GM19351 (cell line): ENCODE results near the gene NASP.
"Not testable (repeated sequence)": the region's sequence is repeated elsewhere in the genome, so short reads cannot be mapped to it uniquely, and the experiment has no call there.

Source experiments
- ATAC-seq: cut with Tn5 transposase; IDR thresholded peaks from one replicate; pipeline ENCODE4 v1.9.1; 2021; ENCODE audit warnings: mild to moderate bottlenecking, moderate library complexity; ENCODE audit not compliant: unreplicated experiment

The NASP gene

DNA sequence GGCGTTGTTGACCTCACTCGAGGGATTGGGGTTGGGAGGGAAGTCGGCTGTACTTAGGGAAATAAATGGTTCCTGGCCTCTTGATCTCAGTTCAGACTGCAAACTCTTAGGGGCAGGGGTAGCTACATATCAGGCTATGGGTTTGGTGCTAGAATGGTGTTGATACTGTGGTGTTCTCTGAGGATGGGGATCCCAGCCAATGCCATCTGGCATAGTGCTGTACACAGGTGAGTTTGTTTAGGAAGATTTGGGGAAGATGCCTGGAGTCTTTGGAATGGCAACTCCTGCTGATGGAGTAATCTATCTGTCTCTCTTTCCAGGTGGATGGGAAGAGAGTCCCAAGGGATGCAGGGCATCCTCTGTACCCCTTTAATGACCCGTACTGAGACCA, 14.3 kb upstream of the NASP start:
- ATAC-seq, result no peak

DNA sequence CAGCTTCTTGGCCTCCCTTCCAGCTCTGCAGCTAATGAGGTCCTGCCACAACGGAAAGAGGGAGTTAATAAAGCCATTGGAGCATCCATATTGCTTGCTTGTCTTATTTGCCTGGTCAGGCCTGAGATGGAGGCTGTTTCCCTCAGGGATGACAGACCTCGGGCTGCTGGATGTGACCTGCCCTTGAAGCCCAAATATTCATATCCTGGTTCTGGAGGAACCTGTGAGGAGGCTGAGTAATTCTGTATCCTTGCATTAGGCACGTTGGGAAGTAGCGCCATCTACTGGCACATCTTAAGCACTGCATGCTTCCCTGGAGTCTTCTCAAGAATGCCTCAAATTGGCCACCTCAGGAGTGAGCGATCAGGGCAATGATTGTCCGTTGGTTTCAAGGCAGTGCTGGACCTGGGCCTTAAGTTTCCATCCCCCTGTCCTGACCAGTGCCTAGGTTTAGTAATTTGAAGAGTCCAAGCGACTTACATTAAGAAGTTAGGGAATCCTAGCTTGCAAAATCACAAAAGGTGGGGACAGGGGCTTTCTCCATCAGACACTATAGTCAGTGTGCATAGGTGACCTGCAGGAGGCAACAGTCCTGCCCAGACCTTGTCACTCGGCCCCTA, 13.8 kb upstream of the NASP start:
- no peak for ATAC-seq

DNA sequence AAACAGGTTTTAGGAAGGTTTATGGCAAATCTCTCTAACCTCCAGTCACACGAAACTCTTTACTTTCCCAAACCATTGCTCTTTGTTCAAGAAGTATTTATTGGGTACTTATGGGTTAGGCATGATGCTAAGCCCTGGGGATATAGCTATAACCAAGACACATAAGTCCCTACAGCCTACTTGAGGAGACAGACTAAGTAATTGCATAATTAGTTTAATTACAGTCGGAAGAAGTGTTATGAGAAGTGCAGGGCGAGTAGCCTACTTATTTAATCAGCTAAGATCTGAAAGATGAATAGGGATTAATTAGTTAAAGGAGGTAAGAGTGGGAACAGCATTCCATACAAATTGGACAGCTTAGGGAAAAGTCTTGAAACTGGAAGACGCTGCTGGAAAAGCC, 13.2 kb upstream of the NASP start:
- ATAC-seq, result no peak

DNA sequence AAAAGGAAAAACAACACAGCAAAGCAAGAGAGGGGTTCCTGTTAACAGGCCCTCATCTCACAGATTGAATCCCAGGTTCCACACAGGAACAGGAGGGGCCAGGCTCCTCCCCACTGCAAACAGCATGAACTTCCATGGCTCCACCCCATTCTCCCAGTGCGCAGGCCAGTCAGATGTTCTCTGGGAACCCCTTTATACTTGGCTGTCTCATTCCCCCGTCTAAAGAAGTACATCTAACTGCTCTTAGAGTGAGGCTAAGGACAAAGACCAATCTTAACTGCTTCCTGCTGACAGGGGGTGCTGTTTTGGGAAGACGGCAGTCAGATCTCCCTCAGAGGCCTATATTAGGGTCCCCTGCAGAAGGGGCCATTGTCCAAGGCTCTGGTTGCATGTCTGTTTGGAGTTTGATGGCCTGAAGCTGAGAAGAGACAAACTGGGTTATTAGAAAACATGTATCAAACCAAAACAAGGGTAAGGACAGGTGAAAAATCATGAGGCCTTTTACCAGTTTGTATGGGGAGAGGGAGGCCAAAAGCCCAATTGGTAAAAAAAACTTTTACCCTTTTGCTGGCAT, 10.5 kb upstream of the NASP start:
- ATAC-seq, result no peak

DNA sequence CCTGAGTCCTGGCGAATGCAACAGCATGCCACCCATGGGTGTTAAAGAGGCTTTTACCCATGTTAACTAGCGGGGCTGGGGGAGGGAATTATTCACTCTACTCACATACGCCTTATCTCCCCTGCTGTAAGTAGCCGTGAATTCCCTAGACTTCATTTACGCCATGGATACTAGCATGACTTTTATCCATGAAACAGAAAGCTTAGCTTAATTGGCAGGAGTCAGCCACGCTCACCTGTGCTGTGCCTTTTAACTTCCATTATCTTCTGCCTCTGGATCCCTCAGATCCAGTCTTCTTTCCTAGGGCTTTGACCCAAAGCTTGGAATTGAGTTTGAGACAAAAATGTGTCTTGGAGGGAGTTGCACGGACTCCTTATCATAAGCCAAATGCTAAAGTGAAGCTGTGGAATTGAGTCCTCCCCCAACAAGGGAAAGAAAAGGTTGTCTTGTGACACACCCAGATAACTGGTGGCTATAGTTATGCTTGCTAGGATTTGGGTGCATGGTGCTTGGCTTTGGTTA, 9.7 kb upstream of the NASP start:
- no peak for ATAC-seq

DNA sequence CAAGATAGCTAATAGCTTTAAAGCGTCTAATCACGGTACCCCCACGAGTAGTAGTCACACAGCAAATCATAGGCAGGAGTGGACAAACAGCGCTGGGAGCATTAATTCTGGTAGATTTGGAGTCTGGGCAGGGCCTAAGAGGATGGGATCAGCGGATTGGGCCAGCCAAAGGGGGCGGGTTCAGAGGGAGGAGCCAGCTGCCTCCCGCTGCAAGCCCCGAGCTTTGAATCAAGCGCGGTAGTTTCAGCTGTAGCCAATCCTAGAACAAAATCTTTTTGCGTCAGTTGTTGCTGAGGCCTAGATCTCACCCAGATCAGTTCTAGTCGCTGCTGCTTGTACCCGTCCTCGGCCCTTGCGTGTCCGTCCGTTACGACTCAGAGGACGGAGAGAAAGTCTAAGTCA, 576 bp upstream of the NASP start:
- ATAC-seq, result peak; percentile 73

DNA sequence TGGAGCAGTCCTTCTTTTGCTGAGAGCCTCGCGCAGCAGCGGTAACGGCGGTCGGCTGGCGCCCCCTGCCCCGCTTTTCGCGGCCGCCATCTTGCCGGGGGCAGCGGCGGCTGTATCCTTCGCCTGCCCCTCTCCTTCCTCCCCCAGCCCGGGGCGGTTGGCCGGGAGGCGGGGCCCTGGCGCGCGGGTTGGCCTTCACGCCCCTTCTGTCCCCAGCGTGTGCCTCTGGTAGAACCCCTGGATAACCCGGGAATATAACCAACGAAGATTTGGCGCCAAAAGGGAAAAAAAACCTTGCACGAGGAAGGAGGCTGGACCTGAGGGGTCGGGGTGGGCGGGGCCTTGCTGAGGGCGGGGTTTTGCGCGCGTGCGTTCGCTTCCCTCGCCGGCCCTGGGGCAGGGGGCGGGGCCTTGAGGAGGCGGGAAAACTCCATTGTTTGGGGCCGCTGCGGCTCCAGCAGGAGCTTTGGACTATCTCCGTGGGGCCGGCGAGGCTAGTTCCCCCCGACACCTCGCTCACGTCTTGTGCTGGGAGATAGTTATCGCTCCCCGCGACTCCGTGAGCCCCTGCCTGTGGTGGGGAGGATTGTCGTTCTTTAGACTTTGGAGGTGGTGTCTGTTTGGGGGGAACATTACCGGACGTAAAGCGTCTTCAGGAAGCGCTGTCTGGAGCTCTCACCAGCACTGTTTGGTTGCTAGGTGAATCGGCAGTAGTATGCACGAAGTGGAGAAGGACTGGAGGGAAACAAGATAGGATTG, 689 bp downstream of the NASP start:
- peak; percentile 27 for ATAC-seq

DNA sequence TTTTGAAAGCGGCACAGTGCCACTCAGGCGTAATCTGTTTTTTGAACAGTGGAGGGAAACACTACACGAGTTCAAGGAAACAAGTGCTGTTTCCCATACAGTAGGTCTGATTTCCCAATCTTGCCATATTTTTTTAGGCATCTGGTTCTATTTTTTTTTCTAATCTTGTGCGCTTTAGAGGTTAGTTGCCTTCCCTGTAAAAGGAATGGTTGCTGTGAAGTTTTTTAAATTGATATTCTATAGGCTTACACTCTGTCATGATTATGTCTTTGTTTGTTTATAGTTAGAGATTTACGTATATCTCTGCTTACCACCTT, 1.2 kb downstream of the NASP start:
- ATAC-seq, result no peak

DNA sequence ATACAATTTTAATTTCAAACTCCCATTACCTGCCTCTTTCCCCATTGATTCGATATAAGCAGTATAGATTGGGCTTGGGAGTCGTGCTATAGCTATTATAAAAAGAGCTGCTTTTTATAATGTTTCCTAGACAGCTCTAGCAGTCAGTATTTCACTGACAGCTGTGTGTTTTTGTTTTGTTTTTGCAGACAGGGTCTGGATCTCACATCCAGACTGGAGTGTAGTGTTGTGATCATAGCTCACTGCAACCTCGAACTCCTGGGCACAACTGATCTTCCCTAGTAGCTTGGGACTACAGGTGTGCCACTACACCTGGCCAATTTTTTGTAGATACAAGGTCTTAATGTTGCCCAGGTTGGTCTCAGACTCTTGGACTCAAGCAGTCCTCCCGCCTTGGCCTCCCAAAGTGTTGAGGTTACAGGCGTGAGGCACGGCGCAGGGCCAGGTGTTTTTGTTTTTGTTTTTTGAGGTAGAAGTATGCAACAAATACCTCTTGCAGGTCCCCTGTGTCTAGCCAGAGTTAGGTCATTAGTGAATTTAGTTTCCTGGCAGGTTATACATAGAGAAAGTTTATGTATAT, 1.7 kb downstream of the NASP start:
- ATAC-seq, result no peak

DNA sequence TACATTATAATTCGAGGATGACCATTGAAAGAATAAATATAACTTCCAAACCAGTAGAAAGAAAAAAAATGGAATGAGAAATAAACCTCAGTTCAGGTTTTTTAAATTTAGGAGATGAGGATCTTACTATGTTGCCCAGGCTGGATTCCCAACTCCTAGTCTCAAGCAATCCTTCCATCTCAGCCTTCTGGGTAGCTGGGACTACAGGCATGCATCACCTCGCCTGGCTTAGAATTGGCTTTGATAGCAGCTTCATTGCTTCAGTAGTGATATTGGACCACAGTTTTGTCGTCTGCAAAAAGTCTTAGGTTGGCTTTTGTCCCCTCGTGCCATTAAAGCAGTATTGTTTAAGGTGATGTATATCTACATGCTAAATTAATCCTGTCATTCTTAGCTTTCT, 2.9 kb downstream of the NASP start:
- ATAC-seq, result no peak

DNA sequence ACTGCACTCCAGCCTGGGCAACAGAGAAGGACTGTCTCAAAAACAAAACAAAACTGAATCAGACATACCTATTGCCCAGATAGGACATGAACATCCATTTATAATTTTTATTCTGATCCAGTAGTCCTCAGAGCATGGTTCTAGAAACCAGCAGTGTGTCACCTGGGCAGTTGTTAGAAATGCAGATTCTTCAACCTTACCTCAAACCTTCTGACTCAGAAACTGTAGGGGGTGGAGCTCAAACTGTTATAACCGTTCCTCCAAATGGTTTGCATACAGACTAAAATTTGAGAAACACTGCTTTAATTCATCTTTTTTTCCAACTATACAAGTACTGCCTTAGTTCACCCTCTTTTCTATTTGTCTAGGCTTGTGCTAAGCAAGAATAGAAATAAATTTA, 6.0 kb downstream of the NASP start:
- ATAC-seq, result no peak

DNA sequence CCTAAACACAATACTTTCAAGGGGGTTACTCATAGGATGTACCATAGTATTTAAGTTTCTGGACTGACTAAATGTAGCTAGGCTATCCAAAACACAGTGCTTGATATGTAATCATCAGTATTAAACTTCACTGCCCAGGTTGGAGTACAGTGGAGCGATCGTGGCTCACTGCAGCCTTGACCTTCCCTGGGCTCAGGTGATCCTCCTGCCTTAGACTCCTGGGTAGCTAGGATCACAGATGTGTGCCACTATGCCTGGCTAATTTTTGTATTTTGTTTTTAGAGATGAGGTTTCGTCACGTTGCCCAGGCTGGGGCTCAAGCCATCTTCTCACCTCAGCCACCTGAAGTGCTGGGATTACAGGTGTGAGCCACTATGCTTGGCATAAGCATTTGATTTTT, 10.6 kb downstream of the NASP start:
- ATAC-seq, result no peak

DNA sequence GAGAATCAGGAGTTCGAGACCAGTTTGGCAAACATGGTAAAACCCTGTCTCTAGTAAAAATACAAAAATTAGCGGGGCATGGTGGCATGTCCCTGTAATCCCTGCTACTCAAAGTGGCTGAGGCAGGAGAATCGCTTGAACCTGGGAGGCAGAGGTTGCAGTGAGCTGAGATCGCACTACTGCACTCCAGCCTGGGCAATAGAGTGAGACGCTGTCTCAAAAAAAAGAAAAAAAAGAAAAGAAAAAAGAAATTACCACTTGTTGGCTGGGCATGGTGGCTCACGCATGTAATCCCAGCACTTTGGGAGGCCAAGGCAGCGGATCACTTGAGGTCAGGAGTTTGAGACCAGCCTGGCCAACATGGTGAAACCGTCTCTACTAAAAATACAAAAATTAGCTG, 12.9 kb downstream of the NASP start:
- ATAC-seq, result not testable (repeated sequence)

DNA sequence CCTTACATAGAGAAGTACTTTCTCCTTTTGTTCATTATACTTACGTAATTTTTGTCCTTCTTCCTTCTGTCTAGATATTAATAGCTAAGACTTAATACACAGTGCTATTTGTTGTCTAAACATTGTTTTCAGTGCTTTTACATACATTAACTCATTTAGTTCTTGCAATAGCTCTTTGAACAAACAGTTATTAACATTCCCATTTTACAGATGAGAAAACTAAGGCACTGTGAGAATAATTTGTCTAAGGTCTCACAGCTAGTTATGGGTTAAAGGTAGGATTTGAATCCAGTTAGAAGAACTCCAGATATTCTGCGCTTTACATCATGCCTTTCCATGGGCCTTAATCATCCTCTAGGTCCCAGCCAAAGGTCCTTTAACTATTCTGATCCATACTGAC, 20.4 kb downstream of the NASP start:
- ATAC-seq, result no peak

DNA sequence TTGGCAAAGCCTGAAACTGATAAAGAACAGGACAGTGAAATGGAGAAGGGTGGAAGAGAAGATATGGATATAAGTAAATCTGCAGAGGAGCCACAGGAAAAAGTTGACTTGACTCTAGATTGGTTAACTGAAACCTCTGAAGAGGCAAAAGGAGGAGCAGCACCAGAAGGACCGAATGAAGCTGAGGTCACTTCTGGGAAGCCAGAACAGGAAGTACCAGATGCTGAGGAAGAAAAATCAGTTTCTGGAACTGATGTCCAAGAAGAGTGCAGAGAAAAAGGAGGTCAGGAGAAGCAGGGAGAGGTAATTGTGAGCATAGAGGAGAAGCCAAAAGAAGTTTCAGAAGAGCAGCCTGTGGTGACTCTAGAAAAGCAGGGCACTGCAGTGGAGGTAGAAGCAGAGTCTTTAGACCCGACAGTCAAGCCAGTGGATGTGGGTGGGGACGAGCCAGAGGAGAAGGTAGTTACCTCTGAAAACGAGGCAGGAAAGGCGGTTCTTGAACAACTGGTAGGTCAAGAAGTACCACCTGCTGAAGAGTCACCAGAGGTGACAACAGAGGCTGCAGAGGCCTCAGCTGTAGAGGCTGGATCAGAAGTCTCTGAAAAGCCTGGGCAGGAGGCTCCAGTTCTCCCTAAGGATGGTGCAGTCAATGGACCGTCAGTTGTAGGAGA, 23.7 kb downstream of the NASP start:
- no peak for ATAC-seq

DNA sequence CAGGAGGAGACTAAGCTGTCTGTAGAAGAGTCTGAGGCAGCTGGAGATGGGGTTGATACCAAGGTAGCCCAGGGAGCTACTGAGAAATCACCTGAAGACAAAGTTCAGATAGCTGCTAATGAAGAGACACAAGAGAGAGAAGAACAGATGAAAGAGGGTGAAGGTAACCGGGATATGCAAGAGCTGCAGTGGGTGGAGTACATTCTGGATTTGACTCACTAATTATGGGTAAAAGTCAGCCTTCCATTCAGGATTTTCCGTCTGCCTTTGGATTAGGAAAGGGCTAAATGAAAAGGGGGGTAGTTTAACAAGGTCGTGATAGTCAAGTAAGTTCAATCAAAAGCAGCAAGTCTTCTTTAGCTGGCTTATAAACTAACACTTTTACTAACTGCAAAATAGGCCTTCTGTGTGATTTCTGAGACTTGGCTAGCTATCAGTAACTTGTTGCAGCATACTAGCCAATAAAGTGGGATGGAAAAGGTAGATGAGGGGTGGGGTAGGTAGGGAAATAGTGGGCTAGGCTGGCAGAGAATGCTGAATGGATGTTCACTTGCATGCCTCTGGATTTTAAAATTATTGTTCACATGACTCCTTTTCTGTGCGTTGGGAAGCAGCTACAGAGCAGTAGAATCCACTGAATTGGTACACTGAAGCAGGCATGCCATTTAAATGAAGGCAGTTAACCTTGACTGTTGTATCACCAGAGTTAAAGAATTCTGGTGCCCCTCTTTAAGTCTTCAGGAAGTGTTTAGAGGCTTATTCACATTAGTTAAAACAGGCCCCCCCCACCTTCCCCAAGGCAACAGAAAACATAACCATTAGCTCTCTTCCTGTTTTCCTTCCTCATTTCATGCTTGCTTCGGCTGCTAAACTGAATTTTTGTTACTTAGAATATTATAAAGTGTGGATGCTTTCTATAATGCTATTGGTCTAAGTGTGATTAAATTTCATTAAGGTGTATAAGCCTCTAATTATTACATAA, 24.6 kb downstream of the NASP start:
- ATAC-seq, result no peak

DNA sequence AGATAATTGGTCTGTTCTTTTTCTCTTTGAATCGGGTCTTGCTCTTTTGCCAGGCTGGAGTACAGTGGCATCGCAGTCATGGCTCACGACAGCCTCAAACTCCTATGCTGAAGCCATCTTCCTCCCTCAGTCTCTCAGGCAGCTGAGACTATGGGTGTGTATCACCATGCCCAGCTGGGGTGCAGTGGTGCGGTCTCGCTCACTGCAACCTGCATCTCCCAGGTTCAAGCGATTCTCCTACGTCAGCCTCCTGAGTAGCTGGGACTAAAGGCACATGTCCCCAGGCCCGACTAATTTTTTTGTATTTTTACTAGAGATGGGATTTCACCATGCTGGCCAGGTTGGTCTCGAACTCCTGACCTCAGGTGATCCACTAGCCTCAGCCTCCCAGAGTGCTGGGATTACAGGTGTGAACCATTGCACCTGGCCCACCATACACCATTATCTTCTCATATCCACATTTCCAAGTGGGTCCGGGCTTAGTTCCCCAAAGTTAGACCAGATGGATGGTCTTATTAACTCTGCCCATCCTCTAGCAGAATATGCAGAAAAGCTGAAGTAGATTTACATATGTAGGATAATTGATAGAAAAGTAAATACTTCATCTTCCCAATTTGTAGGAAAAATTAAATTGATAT, 26.9 kb downstream of the NASP start:
- ATAC-seq, result no peak

DNA sequence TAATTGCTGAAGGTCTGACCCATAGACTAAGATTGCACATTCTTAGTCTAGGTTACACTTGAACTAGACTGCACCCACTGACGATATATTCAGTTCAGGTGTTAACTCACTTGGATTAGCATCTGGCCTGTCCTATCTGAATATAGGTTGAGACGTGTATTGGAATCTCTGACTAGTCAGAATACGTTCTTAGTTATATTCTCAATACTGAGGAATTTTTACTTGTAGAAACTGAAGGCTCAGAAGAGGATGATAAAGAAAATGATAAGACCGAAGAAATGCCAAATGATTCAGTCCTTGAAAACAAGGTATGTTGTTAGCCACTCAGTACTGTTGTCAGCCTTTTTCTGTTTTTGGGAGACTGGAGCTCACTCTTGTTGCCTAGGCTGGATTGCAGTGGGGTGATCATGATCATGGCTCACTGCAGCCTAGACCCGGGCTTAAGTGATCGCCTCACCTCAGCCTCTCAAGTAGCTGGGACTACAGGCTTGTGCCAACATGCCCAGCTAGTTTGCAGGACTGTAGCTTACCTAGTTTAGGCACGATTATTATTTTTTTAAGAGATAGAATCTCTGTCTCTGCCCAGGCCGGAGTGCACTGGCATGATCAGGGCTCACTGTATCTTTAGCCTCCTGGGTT, 29.2 kb downstream of the NASP start:
- no peak for ATAC-seq

DNA sequence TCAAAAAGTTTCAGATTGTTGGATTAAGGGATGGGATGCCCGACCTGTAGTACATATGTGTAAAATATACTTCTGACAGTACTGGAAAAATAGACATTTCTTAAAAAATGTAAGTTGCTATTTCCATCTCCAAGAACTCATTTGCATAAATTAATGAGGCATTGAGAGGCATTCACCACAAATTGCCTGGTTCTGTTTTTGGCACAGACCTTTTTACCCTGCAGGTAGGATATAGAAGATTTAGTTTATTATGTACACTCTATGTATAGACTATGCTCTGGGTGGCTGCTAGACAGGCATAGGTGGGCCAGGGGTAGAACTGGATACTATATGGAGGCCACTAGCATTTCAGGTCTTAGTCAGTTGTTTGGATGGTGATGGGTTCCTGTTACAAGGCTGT, 32.0 kb downstream of the NASP start:
- no peak for ATAC-seq
